ENCODE data around the gene BSN.
"Not testable (repeated sequence)": the region's sequence is repeated elsewhere in the genome, so short reads cannot be mapped to it uniquely, and the experiment has no call there.

BSN gene

DNA sequence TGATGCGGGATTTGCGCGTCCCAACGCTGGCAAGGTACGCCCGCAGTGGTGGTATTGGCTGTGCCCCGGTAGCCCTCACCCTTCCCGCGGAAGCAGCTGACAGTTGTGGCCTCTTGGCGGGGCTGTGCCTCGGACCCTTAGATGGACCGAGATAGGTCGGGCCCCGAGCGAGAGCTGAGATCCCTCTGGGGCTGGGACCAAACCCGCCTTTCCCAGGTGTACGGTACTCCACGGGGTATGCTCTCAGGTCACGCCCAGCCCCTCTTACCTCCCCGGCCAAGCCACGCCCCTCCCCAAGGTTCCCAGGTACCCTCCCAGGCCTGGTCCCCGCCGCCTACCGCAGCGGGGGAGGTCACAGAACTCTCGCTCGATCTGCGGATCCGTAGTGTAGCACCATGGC, 132.1 kb downstream of the BSN start:
- not testable (repeated sequence) for H3K9me3 ChIP-seq (ENCODE audit: low read length); H3K79me2 ChIP-seq (ENCODE audit: insufficient read depth, low read length); H3K9ac ChIP-seq (ENCODE audit: low read length); H4K20me1 ChIP-seq (ENCODE audit: insufficient read depth, low read length); H2AFZ ChIP-seq (ENCODE audit: low read length); H3K9me2 ChIP-seq (ENCODE audit: low read depth, low read length); H3K27ac ChIP-seq (ENCODE audit: low read depth, low read length, poor library complexity, severe bottlenecking); H3F3A ChIP-seq (ENCODE audit: insufficient read depth, low read length); H3K27me3 ChIP-seq (ENCODE audit: insufficient read depth, low read length)
- H3K4me2 ChIP-seq (ENCODE audit: low read length), result peak overlapping the region; percentile 47
- peaks cover 26% of the 10 kb centered on the region for H3K36me3 ChIP-seq (ENCODE audit: insufficient read depth, low read length)
- H3K4me3 ChIP-seq (ENCODE audit: low read depth, low read length, poor library complexity, severe bottlenecking), result peak overlapping the region; percentile 27
- peaks cover 25% of the 10 kb centered on the region for H3K4me1 ChIP-seq (ENCODE audit: insufficient read depth, low read length, severe bottlenecking)

DNA sequence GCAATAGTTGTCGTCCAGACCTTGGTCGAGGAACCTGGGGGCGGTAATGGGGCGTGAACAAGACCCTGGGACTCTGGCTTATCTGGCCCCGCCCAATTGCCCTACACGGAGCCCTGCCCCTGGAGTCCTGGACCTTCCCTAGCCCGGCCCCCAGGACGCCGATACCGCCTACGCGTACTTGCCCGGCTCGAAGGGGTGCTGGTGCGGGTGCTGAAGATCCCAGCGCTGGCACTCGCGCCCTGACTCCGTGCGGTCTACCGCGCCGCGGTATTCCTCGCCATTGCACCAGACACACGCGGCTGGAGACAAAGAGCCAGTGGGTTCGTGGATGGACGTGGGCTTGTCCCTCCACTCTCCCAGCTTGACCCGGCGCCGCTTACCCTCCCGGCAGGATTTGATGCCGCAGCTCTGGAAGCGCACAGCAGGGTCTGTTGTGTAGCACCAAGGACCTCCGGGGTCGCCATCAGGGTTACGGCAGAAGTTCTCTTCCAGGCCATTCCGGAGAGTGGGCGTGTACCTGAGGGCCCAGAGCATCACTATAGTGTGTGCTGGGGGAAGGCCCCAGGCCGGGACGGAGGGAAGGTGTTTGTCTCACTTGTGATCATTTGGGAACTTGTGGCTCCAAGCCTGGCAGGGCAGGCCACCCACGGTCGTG, 132.6 kb downstream of the BSN start:
- H3K27me3 ChIP-seq (ENCODE audit: insufficient read depth, low read length); H3K9ac ChIP-seq (ENCODE audit: low read length); H3F3A ChIP-seq (ENCODE audit: insufficient read depth, low read length); H3K79me2 ChIP-seq (ENCODE audit: insufficient read depth, low read length); H3K9me2 ChIP-seq (ENCODE audit: low read depth, low read length); H3K9me3 ChIP-seq (ENCODE audit: low read length); H3K27ac ChIP-seq (ENCODE audit: low read depth, low read length, poor library complexity, severe bottlenecking); H4K20me1 ChIP-seq (ENCODE audit: insufficient read depth, low read length); H2AFZ ChIP-seq (ENCODE audit: low read length): not testable (repeated sequence)
- peaks cover 25% of the 10 kb centered on the region for H3K4me1 ChIP-seq (ENCODE audit: insufficient read depth, low read length, severe bottlenecking)
- peaks cover 21% of the 10 kb centered on the region for H3K36me3 ChIP-seq (ENCODE audit: insufficient read depth, low read length)
- H3K4me2 ChIP-seq (ENCODE audit: low read length), result peak overlapping the region; percentile 47; the same call in 1 of the 2 replicates
- H3K4me3 ChIP-seq (ENCODE audit: low read depth, low read length, poor library complexity, severe bottlenecking), result peak overlapping the region; percentile 27

DNA sequence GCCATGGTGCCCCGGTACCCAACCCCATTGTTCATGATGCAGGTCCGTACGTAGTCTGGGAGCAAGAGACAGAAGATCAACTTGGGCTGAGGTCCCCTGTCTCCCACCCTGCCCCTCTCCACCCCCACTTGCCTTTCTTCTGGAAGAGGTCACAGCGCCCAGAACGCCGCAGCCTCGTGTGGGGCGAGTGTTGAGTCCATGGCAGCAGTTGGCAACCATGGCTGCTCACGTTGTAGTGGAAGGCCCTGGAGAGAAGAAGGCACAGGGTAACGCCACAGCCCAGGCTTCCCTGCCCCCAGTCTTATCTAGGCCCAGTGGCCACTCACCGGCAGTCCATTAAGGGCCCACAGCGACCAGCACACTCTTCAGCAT, 133.1 kb downstream of the BSN start:
- H3K36me3 ChIP-seq (ENCODE audit: insufficient read depth, low read length), result peaks cover 15% of the 10 kb centered on the region
- H3K4me3 ChIP-seq (ENCODE audit: low read depth, low read length, poor library complexity, severe bottlenecking); H3K9me3 ChIP-seq (ENCODE audit: low read length); H3K4me2 ChIP-seq (ENCODE audit: low read length); H3K27me3 ChIP-seq (ENCODE audit: insufficient read depth, low read length); H4K20me1 ChIP-seq (ENCODE audit: insufficient read depth, low read length); H3K27ac ChIP-seq (ENCODE audit: low read depth, low read length, poor library complexity, severe bottlenecking); H2AFZ ChIP-seq (ENCODE audit: low read length); H3K79me2 ChIP-seq (ENCODE audit: insufficient read depth, low read length); H3F3A ChIP-seq (ENCODE audit: insufficient read depth, low read length); H3K9me2 ChIP-seq (ENCODE audit: low read depth, low read length); H3K9ac ChIP-seq (ENCODE audit: low read length): not testable (repeated sequence)
- peaks cover 25% of the 10 kb centered on the region for H3K4me1 ChIP-seq (ENCODE audit: insufficient read depth, low read length, severe bottlenecking)

DNA sequence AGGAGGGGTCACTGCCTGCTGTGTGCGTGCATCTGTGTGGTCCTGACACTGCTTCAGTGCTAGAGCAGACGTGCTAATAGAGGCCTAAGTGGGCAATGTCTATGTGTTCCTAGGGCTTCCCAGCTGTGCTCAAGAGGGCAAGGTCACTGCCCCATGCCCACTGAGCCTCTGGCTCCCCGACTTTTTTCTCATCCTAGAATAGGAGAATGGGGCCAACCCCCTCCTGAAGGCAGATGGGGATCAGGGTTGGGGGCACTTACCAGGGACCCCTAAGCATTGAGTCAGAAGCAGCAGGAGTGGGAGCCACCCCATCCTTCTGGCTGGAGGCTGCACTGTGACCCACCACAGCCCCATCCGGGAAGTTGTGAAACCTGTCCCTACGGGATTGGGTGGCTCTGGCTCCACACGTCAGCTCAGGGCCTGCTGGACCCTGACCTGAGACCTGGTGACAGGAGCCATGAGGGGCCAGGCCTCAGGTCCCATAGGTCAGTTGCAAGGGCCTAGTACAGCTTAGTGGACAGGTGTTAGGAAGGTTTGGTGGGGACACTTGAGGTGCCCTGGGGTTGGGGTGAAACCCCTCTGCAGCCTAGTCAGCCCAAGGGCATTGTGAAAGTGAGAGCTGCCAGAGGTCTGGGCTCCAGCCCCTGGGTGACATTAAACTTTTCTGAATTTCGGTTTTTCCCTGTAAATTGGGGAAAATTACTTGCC, 134.2 kb downstream of the BSN start:
- not testable (repeated sequence) for H3K36me3 ChIP-seq (ENCODE audit: insufficient read depth, low read length); H3K27me3 ChIP-seq (ENCODE audit: insufficient read depth, low read length); H3K9me3 ChIP-seq (ENCODE audit: low read length); H2AFZ ChIP-seq (ENCODE audit: low read length); H3K27ac ChIP-seq (ENCODE audit: low read depth, low read length, poor library complexity, severe bottlenecking); H3K9me2 ChIP-seq (ENCODE audit: low read depth, low read length); H4K20me1 ChIP-seq (ENCODE audit: insufficient read depth, low read length); H3F3A ChIP-seq (ENCODE audit: insufficient read depth, low read length); H3K79me2 ChIP-seq (ENCODE audit: insufficient read depth, low read length)
- Histone ChIP-seq H3K4me1 (ENCODE audit: insufficient read depth, low read length, severe bottlenecking) (peaks cover 25% of the 10 kb centered on the region), H3K9ac (ENCODE audit: low read length) (peak overlapping the region; percentile 97), H3K4me2 (ENCODE audit: low read length) (peak overlapping the region; percentile 97), H3K4me3 (ENCODE audit: low read depth, low read length, poor library complexity, severe bottlenecking) (peak overlapping the region; percentile 96)

DNA sequence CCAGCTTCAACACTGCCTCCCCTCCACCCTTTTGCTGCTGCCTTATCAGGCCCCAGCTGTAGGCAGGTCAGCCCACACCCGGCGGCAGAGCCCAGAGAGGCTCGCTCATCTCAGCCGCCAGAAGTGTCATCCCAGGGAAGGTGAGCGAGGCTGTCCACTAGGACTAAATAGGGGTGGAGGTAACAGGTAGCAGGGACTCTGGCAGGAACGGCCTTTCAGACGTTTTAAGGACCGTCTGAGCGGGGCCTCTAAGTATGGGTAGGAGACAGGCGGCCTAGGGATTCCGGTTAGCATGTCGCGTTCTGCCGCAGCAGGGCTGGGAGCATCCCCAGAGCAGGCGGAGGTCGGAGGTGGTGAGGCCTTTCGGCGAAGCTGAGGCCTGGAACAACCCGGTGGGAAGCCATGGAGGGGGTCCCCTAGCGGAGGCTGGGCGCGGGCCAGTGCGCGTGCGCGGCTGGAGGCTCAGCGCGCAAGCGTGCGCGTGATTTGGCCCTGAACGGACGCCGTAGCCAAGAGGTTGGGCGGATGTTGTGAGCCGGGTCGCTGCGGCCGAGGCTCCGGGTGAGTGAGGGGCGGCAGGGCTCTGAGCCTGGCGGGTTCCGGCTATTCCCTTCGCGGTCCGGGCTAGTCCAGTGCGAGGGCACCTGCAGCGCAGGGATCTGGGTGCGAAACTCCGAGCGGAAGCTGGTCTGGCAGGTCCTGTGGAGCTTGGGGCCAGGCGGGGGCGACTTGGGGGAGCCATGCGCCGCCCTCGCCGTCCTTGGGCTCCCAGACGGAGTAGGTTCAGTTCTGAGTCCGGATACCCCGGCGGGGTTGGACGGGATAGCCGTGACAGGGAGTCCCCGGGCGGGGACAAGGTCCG, 135.0 kb downstream of the BSN start, which contains the start of the genes MST1 and RNF123:
TSS of gene MST1 (minus strand) at position 429 of the 862 bp plus-strand sequence. CDS start 783 bp downstream, outside the sequence.
TSS of gene RNF123 (plus strand) at position 512 of the 862 bp plus-strand sequence. CDS start 1,609 bp downstream, outside the sequence.
- Histone ChIP-seq H3K4me2 (ENCODE audit: low read length) (peak within 1 kb of the TSS; percentile 97), H4K20me1 (ENCODE audit: insufficient read depth, low read length) (no peaks in the 10 kb centered on the region), H3K4me1 (ENCODE audit: insufficient read depth, low read length, severe bottlenecking) (peaks cover 25% of the 10 kb centered on the region), H3K79me2 (ENCODE audit: insufficient read depth, low read length) (0 out of 2 replicates have a peak, but pooled peaks cover 5% of the 10 kb centered on the region), H2AFZ (ENCODE audit: low read length) (no peak within 1 kb of the TSS), H3K27ac (ENCODE audit: low read depth, low read length, poor library complexity, severe bottlenecking) (no peak within 1 kb of the TSS), H3K36me3 (ENCODE audit: insufficient read depth, low read length) (no peaks in the 10 kb centered on the region), H3K9me3 (ENCODE audit: low read length) (no peaks in the 10 kb centered on the region), H3K9me2 (ENCODE audit: low read depth, low read length) (no peaks in the 10 kb centered on the region), H3F3A (ENCODE audit: insufficient read depth, low read length) (no peaks in the 10 kb centered on the region), H3K9ac (ENCODE audit: low read length) (peak within 1 kb of the TSS; percentile 97), H3K4me3 (ENCODE audit: low read depth, low read length, poor library complexity, severe bottlenecking) (peak within 1 kb of the TSS; percentile 96), H3K27me3 (ENCODE audit: insufficient read depth, low read length) (no peaks in the 10 kb centered on the region)
- TF ChIP-seq EZH2 (IDR thresholded peaks at IDR 0.05; ENCODE audit: borderline replicate concordance, low read length), result no peak
- TF ChIP-seq, protein P1, sequence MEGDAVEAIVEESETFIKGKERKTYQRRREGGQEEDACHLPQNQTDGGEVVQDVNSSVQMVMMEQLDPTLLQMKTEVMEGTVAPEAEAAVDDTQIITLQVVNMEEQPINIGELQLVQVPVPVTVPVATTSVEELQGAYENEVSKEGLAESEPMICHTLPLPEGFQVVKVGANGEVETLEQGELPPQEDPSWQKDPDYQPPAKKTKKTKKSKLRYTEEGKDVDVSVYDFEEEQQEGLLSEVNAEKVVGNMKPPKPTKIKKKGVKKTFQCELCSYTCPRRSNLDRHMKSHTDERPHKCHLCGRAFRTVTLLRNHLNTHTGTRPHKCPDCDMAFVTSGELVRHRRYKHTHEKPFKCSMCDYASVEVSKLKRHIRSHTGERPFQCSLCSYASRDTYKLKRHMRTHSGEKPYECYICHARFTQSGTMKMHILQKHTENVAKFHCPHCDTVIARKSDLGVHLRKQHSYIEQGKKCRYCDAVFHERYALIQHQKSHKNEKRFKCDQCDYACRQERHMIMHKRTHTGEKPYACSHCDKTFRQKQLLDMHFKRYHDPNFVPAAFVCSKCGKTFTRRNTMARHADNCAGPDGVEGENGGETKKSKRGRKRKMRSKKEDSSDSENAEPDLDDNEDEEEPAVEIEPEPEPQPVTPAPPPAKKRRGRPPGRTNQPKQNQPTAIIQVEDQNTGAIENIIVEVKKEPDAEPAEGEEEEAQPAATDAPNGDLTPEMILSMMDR (IDR thresholded peaks at IDR 0.05; ENCODE audit: low read length), result no peak

DNA sequence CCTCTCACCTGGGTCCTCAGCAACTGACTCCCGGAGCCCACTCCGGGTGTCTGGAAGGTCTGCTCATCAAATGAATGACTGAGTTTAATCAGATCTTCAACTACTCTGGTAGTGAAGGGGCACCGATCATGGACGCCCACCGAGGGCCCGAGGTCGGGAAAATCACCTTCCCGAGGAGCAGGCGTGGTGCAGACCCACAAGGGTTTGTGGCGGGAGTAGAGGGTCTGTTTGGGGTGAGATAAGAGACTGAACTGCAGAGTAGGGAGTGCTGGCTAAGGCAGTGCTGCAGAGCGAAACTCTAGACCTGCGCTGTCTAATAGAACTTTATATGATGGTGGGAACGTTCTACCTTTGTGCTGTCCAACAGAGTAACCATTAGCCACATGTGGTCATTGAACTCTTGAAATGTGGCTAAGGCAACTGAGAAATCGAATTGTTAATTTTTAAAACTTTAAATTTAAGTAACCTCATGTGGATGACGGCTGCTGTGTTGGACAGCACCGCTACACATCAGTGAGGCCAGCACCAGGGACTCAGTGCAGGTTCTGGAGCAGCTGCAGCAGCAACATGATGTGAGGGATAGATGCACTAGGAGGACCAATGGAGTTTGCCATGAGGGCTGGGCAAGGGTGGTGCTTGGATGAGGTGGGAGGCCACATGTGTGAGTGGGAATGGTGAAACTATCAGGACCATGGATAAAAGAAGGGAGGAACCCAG, 135.8 kb downstream of the BSN start:
- H3K4me1 ChIP-seq (ENCODE audit: insufficient read depth, low read length, severe bottlenecking), result peaks cover 25% of the 10 kb centered on the region
- H3K9me2 ChIP-seq (ENCODE audit: low read depth, low read length); H3K36me3 ChIP-seq (ENCODE audit: insufficient read depth, low read length); H3K27ac ChIP-seq (ENCODE audit: low read depth, low read length, poor library complexity, severe bottlenecking); H3K27me3 ChIP-seq (ENCODE audit: insufficient read depth, low read length); H3K9me3 ChIP-seq (ENCODE audit: low read length); H3F3A ChIP-seq (ENCODE audit: insufficient read depth, low read length); H2AFZ ChIP-seq (ENCODE audit: low read length); H4K20me1 ChIP-seq (ENCODE audit: insufficient read depth, low read length); H3K79me2 ChIP-seq (ENCODE audit: insufficient read depth, low read length): not testable (repeated sequence)
- peak overlapping the region; percentile 97 for H3K9ac ChIP-seq (ENCODE audit: low read length)
- peak overlapping the region; percentile 97 for H3K4me2 ChIP-seq (ENCODE audit: low read length)
- peak overlapping the region; percentile 96 for H3K4me3 ChIP-seq (ENCODE audit: low read depth, low read length, poor library complexity, severe bottlenecking)

All from OCI-LY1 (cell line).